GM19025 (cell line): ENCODE data around the gene SPP1.
"Not testable (repeated sequence)": the region's sequence is repeated elsewhere in the genome, so short reads cannot be mapped to it uniquely, and the experiment has no call there.

Source experiments
- ATAC-seq: cut with Tn5 transposase; IDR thresholded peaks from one replicate; pipeline ENCODE4 v1.9.1; 2021; ENCODE audit warnings: mild to moderate bottlenecking, low read depth, moderate library complexity; ENCODE audit not compliant: unreplicated experiment

The SPP1 gene

DNA sequence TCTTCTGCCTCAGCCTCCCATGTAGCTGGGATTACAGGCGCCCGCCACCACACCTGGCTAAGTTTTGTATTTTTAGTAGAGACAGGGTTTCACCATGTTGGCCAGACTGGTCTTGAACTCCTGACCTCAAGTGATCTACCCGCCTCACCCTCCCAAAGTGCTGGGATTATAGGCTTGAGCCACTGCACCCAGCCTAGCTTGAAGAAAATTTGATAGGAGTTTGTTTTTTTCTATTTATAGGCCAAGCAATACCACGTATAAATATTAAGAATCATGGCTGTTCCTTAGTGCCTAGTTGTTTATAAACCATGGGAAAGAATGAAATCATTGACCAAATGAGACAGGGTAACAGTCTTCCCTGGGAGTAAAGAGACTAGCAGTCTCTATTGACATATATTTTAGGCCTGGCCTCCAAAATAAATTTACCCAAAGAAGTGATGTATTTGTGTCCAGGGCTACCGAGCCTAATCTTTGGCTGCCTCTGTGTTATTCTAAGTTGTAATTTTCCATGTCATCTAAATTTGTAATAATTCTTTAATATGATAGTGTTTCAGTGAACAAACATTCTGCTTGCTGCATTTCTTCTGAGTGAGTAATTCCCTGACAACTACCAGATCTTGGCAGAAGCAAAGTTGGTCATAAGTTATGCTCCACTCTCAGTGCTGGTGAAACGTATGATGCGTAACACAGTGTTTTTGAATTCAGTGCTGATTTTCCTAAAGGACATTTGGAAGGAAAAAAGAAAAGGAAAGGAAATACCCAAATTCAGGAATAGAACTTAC, 42.2 kb downstream of the SPP1 start:
- no peak for ATAC-seq

DNA sequence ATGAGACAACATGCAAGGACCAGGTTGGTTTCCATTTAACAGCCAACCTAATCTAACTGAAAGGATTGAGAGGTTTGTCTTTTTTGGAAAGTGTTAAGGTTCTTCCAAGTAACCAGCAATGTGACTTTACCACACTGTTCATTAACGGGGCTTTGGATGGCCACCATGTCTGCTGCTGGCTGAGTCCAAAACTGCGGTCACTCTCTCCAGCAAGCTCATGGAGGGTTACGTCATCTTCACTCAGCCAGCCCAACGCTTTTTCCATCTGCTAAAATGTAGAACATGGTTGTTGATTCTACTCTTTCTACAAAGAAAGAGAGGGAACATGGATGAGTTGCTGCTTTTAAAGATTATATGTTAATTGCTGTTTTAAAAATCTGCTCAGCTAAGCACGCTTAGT, 43.0 kb downstream of the SPP1 start:
- ATAC-seq = no peak

DNA sequence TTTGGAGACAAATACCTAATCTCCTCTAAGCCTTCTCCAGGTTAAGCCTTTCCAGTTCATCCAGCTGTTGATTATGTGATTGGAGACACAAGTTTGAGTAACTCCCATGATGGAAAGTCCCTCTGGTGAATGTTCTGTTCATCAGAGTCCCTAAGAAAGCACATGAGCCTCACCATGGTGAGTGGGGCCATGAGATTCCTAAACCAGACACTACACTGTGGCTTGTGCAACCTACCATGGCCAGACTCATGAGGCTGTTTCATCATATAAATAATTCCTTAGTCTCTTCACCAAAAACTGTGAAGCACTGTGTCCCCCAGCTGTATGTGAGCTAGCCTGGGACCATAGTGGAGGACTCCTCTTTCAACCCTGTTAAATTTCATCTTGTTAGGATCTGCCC, 46.3 kb downstream of the SPP1 start:
- no peak for ATAC-seq

DNA sequence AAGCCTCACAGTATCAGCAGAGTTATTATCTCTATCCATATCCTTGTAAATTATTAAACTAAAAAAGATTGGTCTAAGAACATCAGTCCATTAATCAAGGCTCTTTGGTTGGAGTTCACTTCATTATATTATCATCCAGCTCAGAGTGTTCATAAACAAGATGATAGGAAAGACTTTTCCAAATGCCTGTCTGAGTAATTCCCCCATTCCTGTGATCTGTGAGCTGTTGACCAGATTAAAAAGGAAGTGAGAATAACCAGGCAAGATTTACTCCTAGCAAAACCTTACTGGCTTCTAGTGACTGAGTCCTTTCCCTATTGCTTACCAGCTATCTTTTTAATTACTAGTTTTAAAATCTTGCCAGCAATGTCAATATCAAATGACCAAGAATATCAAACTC, 46.8 kb downstream of the SPP1 start:
- ATAC-seq = no peak

DNA sequence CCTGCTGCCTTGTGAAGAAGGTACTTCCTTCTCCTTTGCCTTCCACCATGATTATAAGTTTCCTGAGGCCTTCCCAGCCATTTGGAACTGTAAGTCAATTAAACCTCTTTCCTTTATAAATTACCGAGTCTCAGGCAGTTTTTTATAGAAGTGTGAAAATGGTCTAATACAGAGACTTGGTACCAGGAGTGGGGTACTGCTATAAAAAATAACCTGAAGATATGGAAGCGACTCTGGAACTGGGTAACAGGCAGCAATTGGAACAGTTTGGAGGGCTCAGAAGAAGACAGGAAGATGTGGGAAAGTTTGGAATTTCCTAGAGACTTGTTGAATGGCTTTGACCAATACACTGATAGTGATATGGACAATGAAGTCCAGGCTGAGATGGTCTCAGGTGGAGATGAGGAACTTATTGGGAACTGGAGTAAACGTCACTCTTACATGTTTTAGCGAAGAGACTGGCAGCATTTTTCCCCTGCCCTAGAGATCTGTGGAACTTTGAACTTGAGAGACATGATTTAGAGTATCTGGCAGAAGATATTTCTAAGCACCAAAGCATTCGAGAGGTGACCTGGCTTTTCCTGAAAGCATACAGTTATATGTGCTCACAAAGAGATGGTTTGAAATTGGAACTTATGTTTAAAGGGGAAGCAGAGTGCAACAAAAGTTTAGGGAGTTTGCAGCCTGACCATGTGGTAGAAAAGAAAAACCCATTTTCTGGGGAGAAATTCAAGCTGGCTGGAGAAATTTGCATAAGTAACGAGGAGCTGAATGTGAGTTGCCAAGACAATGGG, 50.6 kb downstream of the SPP1 start:
- not testable (repeated sequence) for ATAC-seq

DNA sequence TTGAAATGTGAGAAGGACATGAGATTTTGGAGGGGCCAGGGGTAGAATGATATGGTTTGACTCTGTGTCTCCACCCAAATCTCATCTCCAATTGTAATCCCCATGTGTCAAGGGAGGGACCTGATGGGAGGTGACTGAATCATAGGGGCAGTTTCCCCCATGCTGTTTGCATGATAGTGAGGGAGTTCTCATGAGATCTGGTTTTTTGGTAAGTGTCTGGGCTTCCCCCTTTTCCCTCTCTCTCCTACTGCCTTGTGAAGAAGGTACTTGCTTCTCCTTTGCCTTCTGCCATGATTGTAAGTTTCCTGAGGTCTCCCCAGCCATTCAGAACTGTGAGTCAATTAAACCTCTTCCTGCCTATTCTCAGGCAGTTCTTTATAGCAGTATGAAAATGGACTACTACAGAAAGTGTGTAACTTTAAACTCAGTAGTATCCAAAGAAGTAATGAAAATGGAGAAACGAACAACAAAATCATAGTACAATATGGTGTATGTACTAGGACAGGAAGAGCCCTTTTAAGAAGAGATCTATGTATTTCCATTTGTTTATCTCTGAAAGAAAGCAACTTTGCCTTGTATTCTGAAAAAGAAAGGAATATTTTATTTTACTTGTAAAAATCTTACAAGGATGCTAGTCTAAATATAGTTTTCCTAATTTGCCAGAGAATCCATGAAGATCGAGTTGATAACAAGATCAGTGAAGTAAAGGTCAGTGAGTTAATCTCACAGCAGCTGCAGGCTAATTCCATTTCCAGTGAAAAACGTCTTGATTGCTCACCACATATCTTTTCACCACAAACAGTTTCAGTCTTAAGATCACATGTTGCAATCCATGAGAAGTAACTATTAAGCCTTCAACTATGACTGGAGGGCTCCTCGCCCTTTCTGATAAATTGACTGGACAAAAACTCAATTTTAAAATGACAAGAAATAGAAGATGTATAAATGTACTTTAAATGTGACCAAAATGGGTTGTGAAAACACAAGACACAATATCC, 52.4 kb downstream of the SPP1 start:
- no peak for ATAC-seq

DNA sequence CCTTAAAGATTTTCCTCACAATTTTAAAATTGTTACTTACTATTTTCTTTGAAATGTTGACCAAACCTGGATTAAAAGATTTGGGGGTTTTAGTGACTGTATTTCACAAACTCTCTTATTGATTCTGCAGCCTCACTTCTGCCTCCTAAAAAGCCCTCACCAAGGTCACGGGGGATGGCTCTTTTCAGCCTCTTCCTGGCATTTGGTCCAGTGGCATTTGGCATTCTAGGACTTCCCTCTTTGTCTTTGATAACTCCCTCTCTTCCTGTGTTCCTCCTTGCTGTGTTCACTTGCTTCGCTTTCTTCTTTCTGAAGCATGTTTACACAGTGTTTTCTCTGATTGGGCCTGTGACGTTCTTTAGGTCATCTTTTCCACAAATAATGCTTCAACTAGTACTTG, 53.4 kb downstream of the SPP1 start:
- ATAC-seq = no peak

DNA sequence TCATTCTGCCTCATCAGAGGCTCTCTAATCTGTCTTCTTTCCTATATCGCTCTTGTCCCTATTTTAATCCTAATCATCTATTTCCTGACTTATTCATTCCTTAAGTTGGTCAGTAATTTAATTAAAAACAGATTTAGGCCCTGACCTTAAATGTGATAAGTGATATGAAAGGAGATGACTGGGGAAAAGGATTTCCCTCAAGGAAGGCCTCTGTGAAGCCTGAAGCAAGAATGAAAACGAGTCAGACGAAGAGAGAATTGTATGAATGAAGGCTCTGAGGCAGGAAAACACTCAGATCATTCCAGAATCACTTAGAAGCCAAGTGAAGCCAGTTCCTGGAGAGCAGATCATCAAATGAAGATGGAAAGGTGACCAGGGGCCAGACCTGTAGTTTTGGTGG, 54.0 kb downstream of the SPP1 start:
- no peak for ATAC-seq

DNA sequence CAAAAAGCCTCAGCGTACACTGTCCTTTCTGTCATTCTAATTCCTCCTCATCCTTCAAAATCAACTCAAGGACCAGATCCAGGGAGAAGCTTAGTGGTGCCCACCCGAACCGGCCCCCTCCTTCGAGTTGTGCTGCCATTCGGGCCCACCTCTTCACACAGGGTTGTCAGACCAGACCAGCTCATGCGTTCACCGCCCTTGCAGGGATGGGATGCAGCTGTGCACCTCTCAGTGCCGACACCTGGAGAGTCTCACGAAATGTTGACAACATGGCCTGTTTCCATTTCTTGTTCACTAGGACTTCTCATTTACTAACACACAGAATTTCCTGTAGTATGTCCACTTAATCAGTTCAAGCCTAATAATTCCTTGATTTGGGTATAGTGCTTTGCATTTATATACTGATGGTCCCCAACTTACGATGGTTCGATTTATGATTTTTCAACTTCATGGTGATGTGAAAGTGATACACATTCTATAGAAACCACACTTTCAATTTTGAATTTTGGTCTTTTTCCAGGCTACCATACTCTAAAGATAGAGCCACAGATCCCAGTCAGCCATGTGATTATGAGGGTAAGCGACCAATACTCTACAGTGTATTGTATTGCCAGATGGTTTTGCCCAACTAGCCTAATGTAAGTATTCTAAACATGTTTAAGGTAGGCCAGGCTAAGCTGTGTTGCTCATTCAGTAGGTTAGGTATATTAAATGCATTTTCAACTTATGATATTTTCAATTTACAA, 55.2 kb downstream of the SPP1 start:
- ATAC-seq = no peak
